IPS-15b (cell line): ENCODE measurements around the gene DOCK3.

ENCODE experiments used
- H3K27me3 ChIP-seq: one replicate; pipeline ENCODE4 v1.6.1; 2013; ENCODE audit warnings: low read length; ENCODE audit not compliant: control insufficient read depth, insufficient read depth
- H3K36me3 ChIP-seq: one replicate; pipeline ENCODE4 v1.6.1; 2013; ENCODE audit warnings: low read length; ENCODE audit not compliant: control insufficient read depth, insufficient read depth
- H3K4me1 ChIP-seq: one replicate; pipeline ENCODE4 v1.6.1; 2013; ENCODE audit warnings: mild to moderate bottlenecking, low read length; ENCODE audit not compliant: control insufficient read depth, insufficient read depth
- H3K4me3 ChIP-seq: one replicate; pipeline ENCODE4 v1.5.1; 2013; ENCODE audit warnings: low read depth, low read length
- H3K9ac ChIP-seq: one replicate; pipeline ENCODE4 v1.6.1; 2013; ENCODE audit warnings: low read depth, mild to moderate bottlenecking, low read length
- H3K9me3 ChIP-seq: one replicate; pipeline ENCODE4 v1.6.1; 2013; ENCODE audit warnings: mild to moderate bottlenecking, low read length; ENCODE audit not compliant: control insufficient read depth, insufficient read depth

Gene DOCK3

DNA sequence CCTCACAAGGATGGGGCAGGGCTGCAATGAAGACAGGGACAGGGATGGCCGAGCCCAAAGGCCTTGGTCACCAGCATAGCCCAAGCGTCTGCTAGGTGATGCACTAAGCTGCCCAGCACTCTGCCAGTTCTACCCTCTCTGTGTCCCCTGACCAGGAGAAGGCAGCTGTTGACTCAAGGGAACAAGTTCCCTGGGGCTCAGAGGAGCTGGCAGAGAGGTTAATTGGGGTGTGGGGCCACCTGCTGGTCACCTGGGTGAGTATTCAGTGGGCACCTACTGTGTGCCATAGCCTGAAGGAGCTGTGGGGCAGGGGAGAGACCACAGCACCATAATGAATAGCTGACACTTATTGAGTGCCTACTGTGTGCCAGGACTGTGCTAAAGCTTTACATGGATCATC, 22.0 kb upstream of the DOCK3 start:
- Histone ChIP-seq H3K27me3 (no peaks in the 10 kb centered on the region), H3K4me3 (no peak overlapping the region), H3K9me3 (no peaks in the 10 kb centered on the region), H3K9ac (no peak overlapping the region), H3K4me1 (peaks cover 10% of the 10 kb centered on the region), H3K36me3 (no peaks in the 10 kb centered on the region)

DNA sequence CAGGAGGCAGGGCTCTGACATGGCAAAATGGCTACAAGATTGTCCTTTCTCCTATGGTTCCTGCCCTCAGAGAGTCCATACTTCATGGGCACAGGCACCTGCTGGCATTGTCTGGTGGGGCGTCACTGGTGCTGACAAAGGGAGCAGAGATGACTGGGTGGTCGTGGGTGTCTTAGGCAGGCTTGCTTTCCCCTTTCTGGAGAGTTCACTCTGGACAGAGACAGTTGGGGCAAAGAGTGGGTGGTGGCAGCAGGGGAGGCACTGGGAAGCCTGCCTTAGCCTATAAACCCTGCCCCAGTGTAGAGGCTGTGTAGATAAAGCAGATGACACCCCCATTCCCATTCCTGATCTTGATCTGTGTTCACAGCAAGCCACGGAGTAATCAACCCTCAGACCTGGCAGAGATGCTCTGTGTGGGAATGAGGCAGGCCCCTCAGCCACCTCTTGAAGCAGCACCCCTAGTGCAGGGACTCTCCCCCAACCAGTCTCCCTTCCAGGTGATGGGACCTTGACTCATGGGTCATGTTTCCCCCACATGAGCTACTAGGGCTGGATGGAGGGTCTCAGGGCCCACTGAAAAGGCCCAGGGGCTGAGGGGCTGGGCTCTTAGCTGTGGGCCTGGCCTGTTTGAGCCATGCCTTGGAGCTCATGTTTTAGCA, 20.7 kb upstream of the DOCK3 start:
- H3K9ac ChIP-seq: no peak overlapping the region
- H3K4me3 ChIP-seq: no peak overlapping the region
- no peaks in the 10 kb centered on the region for H3K36me3 ChIP-seq
- no peaks in the 10 kb centered on the region for H3K27me3 ChIP-seq
- H3K4me1 ChIP-seq: peaks cover 10% of the 10 kb centered on the region
- H3K9me3 ChIP-seq: no peaks in the 10 kb centered on the region

DNA sequence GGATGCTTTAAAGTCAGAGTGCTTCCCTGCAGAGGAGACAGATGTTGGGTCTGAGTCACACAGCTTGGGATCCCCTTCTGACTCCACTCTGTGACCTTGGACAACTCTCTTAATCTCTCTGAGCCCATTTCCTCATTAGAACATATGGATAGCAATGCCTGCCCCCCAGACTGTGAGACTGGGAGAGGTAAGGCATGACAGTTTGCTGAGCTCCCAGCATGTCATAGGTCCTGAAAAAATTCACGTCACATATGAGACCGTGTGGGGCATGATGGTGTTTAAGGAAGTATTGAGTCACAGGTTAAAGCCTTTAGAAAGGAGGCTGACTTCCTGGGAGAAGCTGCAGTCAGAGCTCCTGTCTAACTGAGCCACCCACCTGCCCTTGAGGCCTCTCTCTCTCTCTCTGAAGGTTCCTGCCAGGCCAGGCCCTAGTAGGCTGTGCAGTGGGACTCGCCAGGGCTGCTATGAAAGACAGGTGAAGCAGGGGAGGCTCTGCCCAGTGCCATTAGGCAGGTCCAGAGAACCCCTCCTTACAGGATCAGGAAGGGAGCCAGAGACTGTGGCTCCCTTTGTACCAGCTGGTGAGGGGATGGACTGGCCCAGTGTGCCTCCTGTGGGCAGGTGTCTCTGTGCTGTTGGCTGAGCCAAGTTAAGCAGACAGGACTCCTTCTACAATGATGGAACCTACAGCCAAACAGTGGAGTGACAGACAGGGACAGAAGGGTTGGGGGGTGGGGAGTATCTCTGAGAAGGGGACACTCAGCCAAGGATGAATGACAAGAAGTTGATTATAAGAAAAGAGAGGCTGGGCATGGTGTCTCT, 19.5 kb upstream of the DOCK3 start:
- no peak overlapping the region for H3K9ac ChIP-seq
- H3K27me3 ChIP-seq: no peaks in the 10 kb centered on the region
- H3K36me3 ChIP-seq: no peaks in the 10 kb centered on the region
- H3K9me3 ChIP-seq: no peaks in the 10 kb centered on the region
- H3K4me1 ChIP-seq: peaks cover 7% of the 10 kb centered on the region
- H3K4me3 ChIP-seq: no peak overlapping the region

DNA sequence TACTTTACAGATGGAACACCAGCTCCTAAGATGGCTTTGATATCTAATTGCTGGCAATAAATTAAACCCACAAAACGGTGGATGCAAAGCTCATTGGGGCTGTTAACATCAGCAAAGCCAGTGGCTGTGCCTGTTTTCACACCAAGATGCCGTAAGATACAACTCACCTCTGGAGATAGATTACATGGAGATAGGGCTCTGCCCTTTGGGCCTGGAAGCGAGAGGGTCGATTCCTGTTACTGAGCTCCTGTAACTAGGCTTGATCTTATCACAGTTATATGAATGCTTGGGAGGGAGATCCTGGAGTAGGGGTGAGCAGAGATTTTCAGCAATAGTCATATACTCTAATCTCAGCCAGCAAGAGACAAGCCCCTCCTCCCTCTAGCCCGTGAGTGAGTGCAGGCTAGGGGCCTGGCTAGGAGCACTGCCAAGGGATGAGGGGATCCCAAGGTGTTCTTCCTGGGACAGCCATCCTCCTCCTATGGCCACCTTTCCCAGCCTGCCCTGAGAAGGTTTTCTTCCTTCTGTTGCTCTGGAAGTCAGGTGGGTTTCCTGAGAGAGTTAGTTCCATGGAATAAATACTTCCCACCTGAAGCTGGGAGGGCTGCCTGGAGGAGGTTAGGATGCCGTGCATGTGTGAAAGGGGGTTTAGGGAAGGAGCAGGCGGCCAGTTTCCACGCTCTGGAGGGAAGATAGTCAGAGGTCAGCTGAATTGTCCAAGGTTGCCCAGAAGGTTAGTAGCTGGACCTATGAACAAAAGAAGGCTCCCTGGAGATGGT, 18.1 kb upstream of the DOCK3 start:
- no peak overlapping the region for H3K9ac ChIP-seq
- peaks cover 7% of the 10 kb centered on the region for H3K4me1 ChIP-seq
- H3K27me3 ChIP-seq: no peaks in the 10 kb centered on the region
- H3K4me3 ChIP-seq: no peak overlapping the region
- H3K9me3 ChIP-seq: no peaks in the 10 kb centered on the region
- no peaks in the 10 kb centered on the region for H3K36me3 ChIP-seq

DNA sequence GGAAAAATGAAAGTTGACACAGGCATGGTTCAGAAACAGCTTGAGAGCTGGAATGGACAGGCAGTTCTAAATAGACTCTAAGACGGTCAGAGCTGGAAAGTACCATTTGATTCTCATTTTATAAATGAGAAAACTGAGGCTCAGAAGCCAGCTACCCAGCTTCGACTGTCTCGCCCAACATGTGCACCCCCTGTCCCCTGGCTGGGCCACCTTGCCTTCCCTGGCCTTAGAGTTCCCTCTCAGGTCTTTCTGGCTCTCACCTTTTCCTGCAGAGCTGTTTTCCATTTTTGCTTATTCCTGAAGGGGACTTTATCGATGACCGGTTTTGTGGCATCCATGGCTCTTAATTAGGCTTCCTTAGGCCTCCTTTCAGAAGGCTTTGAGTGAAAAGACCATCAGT, 17.3 kb upstream of the DOCK3 start:
- H3K36me3 ChIP-seq: no peaks in the 10 kb centered on the region
- no peak overlapping the region for H3K9ac ChIP-seq
- peaks cover 2% of the 10 kb centered on the region for H3K4me1 ChIP-seq
- no peak overlapping the region for H3K4me3 ChIP-seq
- H3K9me3 ChIP-seq: no peaks in the 10 kb centered on the region
- no peaks in the 10 kb centered on the region for H3K27me3 ChIP-seq

DNA sequence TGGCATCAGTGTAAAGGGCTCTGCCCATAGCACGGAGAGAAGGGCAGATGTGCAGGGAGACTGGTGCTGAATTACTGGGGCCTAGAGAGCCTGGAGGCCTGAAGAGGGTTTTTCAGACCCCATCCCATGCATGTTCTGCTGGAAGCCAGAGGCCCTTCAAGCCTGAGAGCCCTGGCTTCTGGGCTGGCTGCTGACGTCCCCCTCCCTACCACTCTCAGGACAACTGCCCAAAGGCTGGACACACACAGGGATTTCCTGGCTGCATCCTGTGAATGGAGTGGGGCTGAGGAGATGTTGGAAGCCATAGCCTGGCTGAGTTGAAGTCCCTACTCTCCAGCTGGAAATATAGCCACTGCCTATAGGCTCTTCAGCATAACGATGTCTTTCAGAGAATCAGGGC, 16.9 kb upstream of the DOCK3 start:
- H3K9ac ChIP-seq: no peak overlapping the region
- H3K9me3 ChIP-seq: no peaks in the 10 kb centered on the region
- H3K36me3 ChIP-seq: no peaks in the 10 kb centered on the region
- H3K4me3 ChIP-seq: no peak overlapping the region
- no peaks in the 10 kb centered on the region for H3K4me1 ChIP-seq
- no peaks in the 10 kb centered on the region for H3K27me3 ChIP-seq

DNA sequence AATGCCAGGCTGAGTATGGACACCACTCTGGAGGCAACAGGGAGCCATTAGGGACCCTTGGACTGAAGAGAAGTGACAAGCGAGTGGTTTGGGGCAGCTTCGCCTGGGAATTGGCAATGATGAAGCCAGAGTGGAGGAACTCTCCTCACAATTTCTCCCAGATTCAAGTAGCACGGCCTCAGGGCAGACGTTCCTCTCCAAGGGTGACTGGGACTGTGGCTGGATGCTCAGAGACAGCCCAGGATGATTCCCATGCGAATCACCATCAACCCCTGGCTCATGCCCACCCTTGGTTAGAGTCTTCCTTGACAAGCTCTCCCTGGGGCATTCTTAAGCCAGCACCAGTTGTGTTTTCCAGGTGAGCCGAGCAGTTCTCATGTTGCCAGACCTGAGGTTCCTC, 16.3 kb upstream of the DOCK3 start:
- Histone ChIP-seq H3K4me1 (no peaks in the 10 kb centered on the region), H3K27me3 (no peaks in the 10 kb centered on the region), H3K36me3 (no peaks in the 10 kb centered on the region), H3K9me3 (no peaks in the 10 kb centered on the region), H3K4me3 (no peak overlapping the region), H3K9ac (no peak overlapping the region)

DNA sequence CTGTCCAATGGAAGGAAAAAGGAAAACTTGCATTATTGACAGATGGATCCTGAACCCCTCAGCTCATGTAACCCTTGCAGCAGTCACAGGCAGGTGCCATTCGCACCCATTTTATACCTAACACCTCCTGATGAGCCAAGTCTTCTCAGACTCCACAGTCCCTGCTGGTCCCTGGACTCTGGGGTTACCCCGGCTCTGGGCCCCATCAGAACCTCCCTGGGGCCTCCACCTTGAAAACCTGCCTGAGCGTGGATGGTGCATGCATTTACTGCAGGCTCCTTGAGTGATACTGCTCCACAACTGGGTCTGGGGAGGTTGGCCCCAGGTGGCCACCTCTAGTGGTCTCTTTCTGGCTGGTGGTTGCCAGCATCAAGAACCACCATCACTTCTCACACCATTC, 15.9 kb upstream of the DOCK3 start:
- Histone ChIP-seq H3K9ac (no peak overlapping the region), H3K9me3 (no peaks in the 10 kb centered on the region), H3K4me3 (no peak overlapping the region), H3K36me3 (no peaks in the 10 kb centered on the region), H3K27me3 (no peaks in the 10 kb centered on the region), H3K4me1 (no peaks in the 10 kb centered on the region)

DNA sequence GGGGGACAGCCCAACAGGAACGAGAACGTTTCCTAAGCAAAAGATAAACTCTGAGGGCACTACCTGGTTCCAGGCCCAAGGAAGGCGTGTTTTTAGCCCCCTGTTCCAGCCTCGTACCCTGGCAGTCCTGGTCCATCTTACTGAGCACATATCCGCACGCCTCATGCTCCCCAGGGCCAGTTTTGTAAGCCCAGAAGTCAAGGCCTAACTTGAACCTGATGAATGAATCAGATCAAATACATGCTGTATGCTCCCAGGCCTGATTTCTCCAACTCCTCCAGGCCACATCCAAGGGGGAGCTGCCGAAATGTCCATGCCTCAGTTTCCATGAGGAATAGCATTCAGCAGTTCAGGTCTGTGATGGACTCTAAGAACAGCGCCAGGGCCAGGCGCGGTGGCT, 14.3 kb upstream of the DOCK3 start:
- Histone ChIP-seq H3K27me3 (no peaks in the 10 kb centered on the region), H3K4me3 (no peak overlapping the region), H3K9me3 (no peaks in the 10 kb centered on the region), H3K36me3 (no peaks in the 10 kb centered on the region), H3K9ac (no peak overlapping the region), H3K4me1 (no peaks in the 10 kb centered on the region)

DNA sequence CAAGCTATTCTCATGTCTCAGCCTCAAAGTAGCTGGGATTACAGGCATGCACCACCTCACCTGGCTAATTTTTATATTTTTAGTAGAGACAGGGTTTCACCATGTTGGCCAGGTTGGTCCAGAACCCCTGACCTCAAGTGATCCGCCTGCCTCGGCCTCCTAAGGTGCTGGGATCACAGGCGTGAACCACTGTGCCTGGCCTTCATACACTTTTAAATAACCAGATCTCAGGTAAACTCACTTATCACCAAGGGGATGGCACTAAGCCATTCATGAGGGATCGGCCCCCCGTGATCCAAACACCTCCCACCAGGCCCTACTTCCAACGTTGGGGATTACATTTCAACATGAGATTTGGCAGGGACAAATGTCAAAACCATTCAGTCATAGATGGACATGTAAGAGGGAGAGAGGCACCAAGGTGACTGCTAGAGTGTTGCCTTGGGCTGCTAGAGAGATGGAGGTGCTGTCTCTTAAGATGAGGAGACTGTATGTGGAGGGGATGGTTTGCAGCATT, 13.3 kb upstream of the DOCK3 start:
- Histone ChIP-seq H3K9ac (no peak overlapping the region), H3K36me3 (no peaks in the 10 kb centered on the region), H3K9me3 (no peaks in the 10 kb centered on the region), H3K27me3 (no peaks in the 10 kb centered on the region), H3K4me1 (no peaks in the 10 kb centered on the region), H3K4me3 (no peak overlapping the region)

DNA sequence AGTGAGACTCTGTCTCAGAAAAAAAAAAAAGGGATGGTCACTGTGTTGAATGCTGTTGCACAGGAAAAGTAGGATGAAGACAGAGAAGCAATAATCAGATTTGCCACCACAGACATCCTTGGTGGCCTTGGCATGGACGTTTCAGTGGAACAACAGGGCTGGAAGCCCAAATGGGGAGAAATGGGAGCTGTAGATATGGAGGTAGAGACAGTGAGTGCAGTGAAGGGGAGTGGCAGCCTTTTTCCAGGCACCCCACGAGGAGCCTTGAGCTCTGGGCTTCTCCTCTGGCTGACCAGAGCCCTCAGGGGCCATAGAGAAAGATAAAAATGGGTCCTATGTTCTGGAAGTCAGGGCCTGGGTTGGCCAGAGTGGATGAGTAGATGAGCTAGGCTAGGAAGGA, 12.3 kb upstream of the DOCK3 start:
- no peaks in the 10 kb centered on the region for H3K27me3 ChIP-seq

More for the DNA sequence above, 12.3 kb upstream of the DOCK3 start:
- Histone ChIP-seq H3K36me3 (no peaks in the 10 kb centered on the region), H3K9ac (no peak overlapping the region), H3K4me3 (no peak overlapping the region), H3K9me3 (no peaks in the 10 kb centered on the region), H3K4me1 (peaks cover 2% of the 10 kb centered on the region)
